ENCODE data around the gene ME3. TPM values are rescaled to one million over a fixed set of nuclear protein-coding genes. Genes with fewer than 3 reads are reported as not detected.
"Not testable (repeated sequence)": the region's sequence is repeated elsewhere in the genome, so short reads cannot be mapped to it uniquely, and the experiment has no call there.

Gene ME3
- polyA plus RNA-seq, 2 of the 4 experiments (the other 2 are of a cell fraction) = 19.7 to 22.3 TPM

GRCh38 chr11:86562842-86563241 lies 109.6 kb downstream of the ME3 start:
- H3K4me2 ChIP-seq; POLR2A ChIA-PET; H3K9me3 ChIP-seq; CTCF ChIA-PET; ATAC-seq; H3K27ac ChIP-seq; DNase-seq (ENCODE audit: low read depth in 1 of 2, low spot score in 1 of 2); FAIRE-seq; H3K4me3 ChIP-seq: not testable (repeated sequence)
- TF ChIP-seq KDM1A (IDR thresholded peaks at IDR 0.05; ENCODE audit: low read depth) = peak; percentile 67; the same call in 1 of the 2 replicates
- 65% methylated on average over 2 of the region's 2 CpGs for WGBS (ENCODE audit: missing lambda C conversion rate)
- peaks cover 26% of the 10 kb centered on the region for H3K4me1 ChIP-seq

GRCh38 chr11:86559311-86559945 lies 113.0 kb downstream of the ME3 start:
- DNase-seq (ENCODE audit: low read depth in 1 of 2, low spot score in 1 of 2) = no peak
- ChIA-PET CTCF (interaction anchor here (0.6 to 1.0 kb wide), 2 partner anchors 48 to 237 kb away, joined by 3 to 4 read pairs; no protein-coding TSS in a partner anchor), POLR2A (no interaction called here)
- Histone ChIP-seq H3K4me1 (peaks cover 15% of the 10 kb centered on the region), H3K9me3 (peaks cover 5% of the 10 kb centered on the region; the same call in 2 of the 3 replicates), H3K27ac (peak overlapping the region; percentile 24 to 43; a peak in 3 of 6 replicates), H3K4me2 (no peak overlapping the region), H3K4me3 (no peak overlapping the region)
- 90% methylated on average over 7 of the region's 7 CpGs for WGBS (ENCODE audit: missing lambda C conversion rate)
- TF ChIP-seq MAFK (IDR thresholded peaks at IDR 0.05; ENCODE audit: partially characterized antibody) (peak; percentile 97), HMGXB4 (CRISPR knock-in tag; IDR thresholded peaks at IDR 0.05; ENCODE audit: borderline replicate concordance) (no peak)
- peak; percentile 42 to 54; a peak in 4 of 6 replicates for ATAC-seq
- FAIRE-seq = no peak

GRCh38 chr11:86558841-86559240 lies 113.6 kb downstream of the ME3 start:
- FAIRE-seq (no peak), DNase-seq (ENCODE audit: low read depth in 1 of 2, low spot score in 1 of 2) (no peak), ATAC-seq (no peak)
- no peak overlapping the region for H3K4me2 ChIP-seq
- H3K9me3 ChIP-seq = peaks cover 5% of the 10 kb centered on the region; the same call in 2 of the 3 replicates
- POLR2A ChIA-PET = interaction anchor here (1.3 kb wide), 1 partner anchor 17 kb away, joined by 4 read pairs; no protein-coding TSS in a partner anchor
- no peak for TF ChIP-seq TP53 (CRISPR knock-in tag; IDR thresholded peaks at IDR 0.05)
- TF ChIP-seq HDAC2 (IDR thresholded peaks at IDR 0.05) = no peak
- TF ChIP-seq ESRRA (IDR thresholded peaks at IDR 0.05; ENCODE audit: borderline replicate concordance, low read length) = no peak
- no peak for TF ChIP-seq TFCP2L1 (CRISPR knock-in tag; IDR thresholded peaks at IDR 0.05)
- TF ChIP-seq HOXB13 (CRISPR knock-in tag; IDR thresholded peaks at IDR 0.05; ENCODE audit: low read depth) = no peak
- TF ChIP-seq EP300 (IDR thresholded peaks at IDR 0.05) = no peak
- TF ChIP-seq POLR2AphosphoS2 (conservative IDR thresholded peaks at IDR 0.05; ENCODE audit: low read length) = no peak
- no peak for TF ChIP-seq EHF (CRISPR knock-in tag; IDR thresholded peaks at IDR 0.05)
- TF ChIP-seq HOXB5 (CRISPR knock-in tag; IDR thresholded peaks at IDR 0.05) = no peak
- no peak for TF ChIP-seq RARB (CRISPR knock-in tag; IDR thresholded peaks at IDR 0.05)
- WGBS (ENCODE audit: missing lambda C conversion rate) = 100% methylated on average over 2 of the region's 2 CpGs
- H3K27ac ChIP-seq = peak overlapping the region; percentile 24 to 43; a peak in 3 of 6 replicates
- H3K4me3 ChIP-seq = no peak overlapping the region
- CTCF ChIA-PET = interaction anchor here (0.6 kb wide), 2 partner anchors 35 to 137 kb away, joined by 3 read pairs; no protein-coding TSS in a partner anchor
- peaks cover 15% of the 10 kb centered on the region for H3K4me1 ChIP-seq

GRCh38 chr11:86558207-86558606 lies 114.2 kb downstream of the ME3 start:
- Histone ChIP-seq H3K4me3 (no peak overlapping the region), H3K4me1 (peaks cover 15% of the 10 kb centered on the region), H3K9me3 (peaks cover 5% of the 10 kb centered on the region; the same call in 2 of the 3 replicates), H3K4me2 (0 out of 3 replicates have a peak overlapping the region, but pooled peaks have one; percentile 4), H3K27ac (peak overlapping the region; percentile 20 to 43; a peak in 1 of 6 replicates)
- no peak for FAIRE-seq
- ChIA-PET CTCF (interaction anchor here (0.6 kb wide), 2 partner anchors 35 to 136 kb away, joined by 3 read pairs; no protein-coding TSS in a partner anchor), POLR2A (interaction anchor here (1.3 kb wide), 1 partner anchor 17 kb away, joined by 4 read pairs; no protein-coding TSS in a partner anchor)
- ATAC-seq = no peak; a peak in 3 of 6 replicates
- DNase-seq (ENCODE audit: low read depth in 1 of 2, low spot score in 1 of 2) = no peak
- WGBS (ENCODE audit: missing lambda C conversion rate) = 36% methylated on average over 1 of the region's 1 CpG
- TF ChIP-seq ESRRA (IDR thresholded peaks at IDR 0.05; ENCODE audit: borderline replicate concordance, low read length) (no peak), JUNB (IDR thresholded peaks at IDR 0.05) (no peak), RAD21 (conservative IDR thresholded peaks at IDR 0.05 in 1 of 2, IDR thresholded peaks at IDR 0.05 in 1 of 2) (no peak), MAX (IDR thresholded peaks at IDR 0.05) (no peak), BCL3 (IDR thresholded peaks at IDR 0.05) (no peak), RFX5 (IDR thresholded peaks at IDR 0.05) (no peak), ZSCAN20 (CRISPR knock-in tag; IDR thresholded peaks at IDR 0.05) (no peak), HOXB5 (CRISPR knock-in tag; IDR thresholded peaks at IDR 0.05) (no peak), NR3C1 (IDR thresholded peaks at IDR 0.05) (no peak), MAFK (IDR thresholded peaks at IDR 0.05; ENCODE audit: partially characterized antibody) (no peak), REST (IDR thresholded peaks at IDR 0.05) (no peak), ZFP36 (IDR thresholded peaks at IDR 0.05; ENCODE audit: borderline replicate concordance, partially characterized antibody) (no peak), FOXS1 (CRISPR knock-in tag; IDR thresholded peaks at IDR 0.05) (no peak), POLR2A (IDR thresholded peaks at IDR 0.05; ENCODE audit: low read length) (no peak)

Data from A549 (cell line).